HG02885 (cell line): ENCODE measurements around the gene HSF5.
A peak's percentile ranks its signal among the peaks of the same experiment; 100 is the strongest.

ENCODE experiments used
- ATAC-seq: cut with Tn5 transposase; IDR thresholded peaks from one replicate; pipeline ENCODE4 v1.9.1; 2021; ENCODE audit warnings: mild to moderate bottlenecking; ENCODE audit not compliant: unreplicated experiment, poor library complexity

The HSF5 gene

DNA sequence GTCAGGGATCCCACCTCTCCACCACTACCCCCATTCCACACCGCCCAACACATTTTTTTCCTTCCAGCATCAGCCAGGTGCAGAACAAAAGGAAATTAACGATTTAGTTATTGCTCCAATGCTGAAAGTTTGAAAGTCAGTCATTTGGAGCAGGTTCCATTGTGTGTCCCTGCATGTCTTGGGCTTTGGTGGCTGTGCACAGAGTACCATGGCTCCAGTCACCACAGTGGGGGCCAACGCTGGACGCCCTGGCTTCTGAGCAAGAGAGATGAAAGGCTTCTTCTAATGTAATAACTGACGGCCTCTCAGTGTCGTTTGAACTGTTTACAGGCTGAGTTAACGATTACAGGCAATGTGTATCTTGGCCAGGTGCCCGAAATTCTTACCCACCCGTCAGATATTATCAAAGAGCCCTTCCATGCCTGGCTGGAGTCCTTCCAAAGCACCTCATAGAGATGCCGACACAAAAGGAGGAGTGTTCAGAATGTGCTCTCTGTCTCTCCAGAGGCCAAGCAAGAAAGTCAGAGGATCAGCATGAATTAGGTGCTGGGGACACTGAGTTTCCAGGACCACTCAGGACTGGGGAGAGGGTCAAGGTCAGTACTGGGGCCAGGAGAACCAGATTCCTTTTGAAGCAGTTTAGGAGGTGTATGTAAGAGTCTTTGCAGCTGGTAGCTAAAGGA, 96.8 kb downstream of the HSF5 start:
- ATAC-seq, result no peak

GRCh38 chr17:58390884-58391283, 97.3 kb downstream of the HSF5 start:
- no peak for ATAC-seq

DNA sequence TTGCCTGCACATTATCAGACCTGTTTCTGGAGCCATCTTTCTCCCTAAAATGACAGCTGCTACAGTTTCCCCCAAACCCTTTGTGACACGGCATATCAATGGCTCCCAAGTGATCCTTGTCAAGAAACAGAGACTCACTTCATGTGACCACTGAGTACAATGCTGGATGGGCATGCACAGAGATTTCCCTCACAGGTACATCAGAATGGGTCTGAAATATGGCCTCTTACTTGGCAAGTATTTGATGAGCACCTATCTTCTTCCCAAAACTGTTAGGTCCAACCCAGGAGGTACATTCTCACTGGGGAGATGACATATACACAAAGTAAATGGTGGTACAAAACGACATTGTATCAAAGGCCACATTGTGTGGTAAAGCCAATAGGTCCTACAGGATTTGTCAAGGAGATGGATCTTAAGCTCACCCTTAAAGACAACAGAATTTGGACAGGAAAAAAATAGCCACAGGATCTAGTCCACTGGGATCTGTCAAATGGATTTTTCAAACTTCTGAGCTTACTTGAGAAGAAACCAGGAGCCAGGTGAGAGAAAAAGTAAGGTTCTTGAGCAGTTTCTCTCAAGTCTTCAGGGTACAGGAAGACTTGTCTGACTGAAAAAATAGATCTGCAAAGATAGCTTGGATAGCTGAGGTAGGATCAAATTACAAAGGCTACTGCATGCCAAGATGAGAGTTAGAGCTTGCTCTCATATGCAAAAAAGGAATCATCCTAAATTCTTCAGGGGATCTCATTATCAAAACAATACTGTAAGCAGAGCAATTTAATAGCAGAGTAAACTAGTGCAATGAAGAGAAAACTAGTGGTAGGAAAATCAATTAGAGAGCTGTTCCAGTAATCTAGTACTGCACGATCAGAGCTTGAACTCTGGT, 99.7 kb downstream of the HSF5 start:
- ATAC-seq, result no peak

- ATAC-seq, result no peak
Observed at GRCh38 chr17:58387834-58388233, 100.4 kb downstream of the HSF5 start.

- ATAC-seq, result no peak
Observed at GRCh38 chr17:58386708-58387107, 101.5 kb downstream of the HSF5 start.

GRCh38 chr17:58385359-58385899, 102.8 kb downstream of the HSF5 start:
- no peak for ATAC-seq

GRCh38 chr17:58384897-58385296, 103.3 kb downstream of the HSF5 start:
- ATAC-seq, result no peak

DNA sequence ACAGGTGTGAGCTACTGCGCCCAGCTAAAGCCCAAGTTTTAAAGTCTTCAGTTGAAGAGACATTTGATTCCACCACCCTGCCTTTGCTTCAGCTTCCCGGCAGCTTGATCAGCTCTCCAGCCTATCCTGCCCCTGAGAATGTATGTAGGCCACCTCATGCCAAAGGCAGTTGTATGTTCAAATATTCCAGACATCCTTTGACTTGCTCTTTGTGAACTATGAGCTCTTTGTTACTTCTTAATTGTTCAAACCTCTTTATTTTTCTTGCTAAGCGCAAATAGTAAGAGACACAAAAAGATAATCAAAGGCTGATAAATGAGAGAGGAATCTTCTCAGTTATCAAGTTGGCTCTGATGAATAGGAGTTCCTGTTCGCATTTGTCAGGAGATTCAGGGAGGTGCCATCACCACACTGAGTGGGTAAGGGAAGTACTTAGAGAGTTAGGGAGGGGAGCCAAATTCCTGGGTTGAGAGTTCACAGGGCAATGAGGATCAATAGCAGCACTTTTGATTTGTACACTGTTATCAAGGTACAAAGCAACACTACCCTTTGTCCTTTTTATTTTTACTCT, 104.2 kb downstream of the HSF5 start:
- ATAC-seq, result no peak

DNA sequence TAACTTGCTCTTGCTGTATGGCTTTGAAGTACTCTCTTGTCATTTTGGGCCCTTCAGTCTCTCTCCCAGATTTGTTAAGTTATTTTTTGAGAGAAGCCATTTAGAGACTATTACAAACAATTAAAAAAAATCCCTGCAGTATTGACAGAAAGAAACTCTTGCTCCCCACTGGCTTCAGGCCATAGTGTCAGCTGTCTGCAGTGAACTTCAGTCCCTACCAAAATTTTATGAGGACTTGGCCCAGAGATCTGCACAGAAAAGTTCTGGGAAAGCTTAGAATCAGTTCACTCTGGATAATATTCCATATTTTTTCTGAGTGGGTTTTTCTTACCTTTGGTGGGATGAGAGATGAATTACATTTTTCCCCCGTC, 105.4 kb downstream of the HSF5 start:
- ATAC-seq, result no peak

GRCh38 chr17:58382108-58382871, 105.9 kb downstream of the HSF5 start:
- peak; percentile 51 for ATAC-seq

- no peak for ATAC-seq
Observed at GRCh38 chr17:58381124-58382035, 106.8 kb downstream of the HSF5 start.

DNA sequence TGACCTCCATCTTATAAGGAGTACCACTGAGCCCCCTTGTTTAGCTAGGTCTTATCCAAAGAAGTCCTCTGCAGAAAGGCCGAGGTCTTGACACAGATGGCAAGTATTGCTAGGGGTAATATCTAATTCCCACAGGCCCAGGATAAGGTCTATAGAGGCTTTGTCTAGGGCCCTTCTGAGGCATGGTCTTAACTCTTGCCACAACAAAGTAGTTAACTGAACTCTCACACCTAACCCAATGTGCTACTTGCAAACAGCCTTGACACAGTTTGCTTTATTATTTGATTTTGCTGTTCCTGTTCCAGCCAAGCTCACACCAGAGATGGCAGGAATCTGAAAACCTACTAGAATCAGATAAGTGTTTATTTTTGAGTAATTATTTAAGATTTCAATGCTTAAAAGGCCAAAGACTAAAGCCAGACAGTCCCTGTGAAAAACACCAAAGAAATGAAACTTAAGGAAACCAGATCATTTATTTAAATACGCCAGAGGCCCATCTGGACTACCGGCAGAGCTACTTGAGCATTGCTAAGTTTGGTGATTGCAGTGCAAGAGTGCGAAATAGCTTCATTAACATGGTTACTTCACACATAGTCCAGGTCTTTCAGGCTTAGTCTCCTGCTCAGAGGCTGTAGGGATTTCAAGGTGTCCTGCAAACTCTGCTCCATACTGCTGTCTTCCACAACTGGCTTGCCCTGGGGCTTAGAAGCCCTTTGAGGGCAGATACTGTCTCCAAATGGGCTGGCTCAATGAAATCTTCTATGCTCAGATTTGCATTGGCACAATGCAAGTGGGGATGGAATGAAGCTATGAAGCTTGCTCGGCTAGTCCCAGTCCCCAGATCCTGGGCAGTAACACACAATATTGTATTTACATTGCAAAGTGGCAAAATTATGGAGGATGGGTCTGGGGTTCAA, 107.7 kb downstream of the HSF5 start:
- no peak for ATAC-seq

GRCh38 chr17:58379511-58379824, 108.7 kb downstream of the HSF5 start:
- ATAC-seq, result no peak

- no peak for ATAC-seq
Observed at GRCh38 chr17:58378733-58379510, 109.3 kb downstream of the HSF5 start.

- ATAC-seq, result no peak
Observed at GRCh38 chr17:58377661-58378060, 110.5 kb downstream of the HSF5 start.

GRCh38 chr17:58377093-58377601, 111.1 kb downstream of the HSF5 start:
- no peak for ATAC-seq

DNA sequence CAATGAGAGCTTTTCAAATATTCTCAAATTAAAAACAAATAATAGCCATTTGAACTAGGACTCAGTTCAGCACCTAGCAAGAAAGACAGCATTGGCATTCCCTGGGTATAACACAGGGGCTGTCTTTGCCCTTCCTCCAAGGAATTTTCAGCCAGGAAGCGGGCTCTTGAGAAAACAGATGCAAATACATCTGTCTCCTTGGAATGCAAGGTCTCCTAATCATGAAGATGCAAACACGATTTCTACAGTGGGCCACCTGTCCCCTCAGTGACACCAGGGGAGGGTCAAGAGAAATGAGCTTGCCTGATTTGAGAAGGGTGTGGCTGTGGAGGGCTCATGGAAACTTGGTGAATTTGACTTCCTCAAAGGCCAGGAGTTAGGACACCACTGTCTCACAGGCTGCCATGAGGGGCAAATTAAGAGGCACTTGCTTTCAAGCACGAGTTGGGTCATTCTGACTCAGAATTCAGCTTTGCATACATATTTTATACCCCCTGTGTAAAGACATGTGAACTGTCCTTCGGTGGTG, 111.7 kb downstream of the HSF5 start:
- ATAC-seq, result no peak
